SU-DHL-6 (cell line): Measurements from ENCODE around the gene TMEM120B.

Experiments used
- H2AFZ ChIP-seq: fragments of 200-600 bp; sonication (generic); 2 replicates; pipeline ENCODE4 v1.6.1; 2014; ENCODE audit warnings: low read depth, mild to moderate bottlenecking, moderate library complexity, mixed read lengths, antibody characterized with exemption, low read length; ENCODE audit not compliant: severe bottlenecking
- H3F3A ChIP-seq: fragments of 200-600 bp; shearing (Covaris generic); 2 replicates; pipeline ENCODE4 v1.6.0; 2016; ENCODE audit warnings: antibody characterized with exemption, mild to moderate bottlenecking; ENCODE audit not compliant: insufficient read depth
- H3K27ac ChIP-seq: fragments of 200-600 bp; sonication (generic); 2 replicates; pipeline ENCODE4 v1.5.1; 2016; ENCODE audit warnings: low read depth, mild to moderate bottlenecking, low read length, moderate library complexity, mixed read lengths
- H3K27me3 ChIP-seq: fragments of 200-600 bp; sonication (generic), shearing (Covaris generic); 2 replicates; pipeline ENCODE4 v1.6.0; 2014; ENCODE audit warnings: mild to moderate bottlenecking, low read length
- H3K36me3 ChIP-seq: fragments of 200-600 bp; sonication (generic); 2 replicates; pipeline ENCODE4 v1.6.1; 2014; ENCODE audit warnings: mild to moderate bottlenecking, low read length, mixed read lengths
- H3K4me2 ChIP-seq: fragments of 300-600, 200-600 bp; shearing (Covaris generic), sonication (generic); 2 replicates; pipeline ENCODE4 v1.6.0; 2014; ENCODE audit warnings: low read length, low read depth, mild to moderate bottlenecking; ENCODE audit not compliant: poor library complexity, severe bottlenecking
- H3K4me3 ChIP-seq: fragments of 200-600 bp; sonication (generic); 2 replicates; pipeline ENCODE4 v1.5.1; 2014; ENCODE audit warnings: antibody characterized with exemption, low read length, mild to moderate bottlenecking, mixed read lengths; ENCODE audit not compliant: insufficient read depth, poor library complexity, severe bottlenecking
- H3K79me2 ChIP-seq: fragments of 200-600 bp; sonication (generic); 2 replicates; pipeline ENCODE4 v1.6.1; 2014; ENCODE audit warnings: mild to moderate bottlenecking, low read length, moderate library complexity; ENCODE audit not compliant: insufficient read depth
- H3K9ac ChIP-seq: fragments of 200-600 bp; sonication (generic); 2 replicates; pipeline ENCODE4 v1.7.0; 2014; ENCODE audit warnings: mild to moderate bottlenecking, low read length
- H3K9me2 ChIP-seq: fragments of 200-600 bp; sonication (generic); replicated peaks from 2 replicates; pipeline ENCODE4 v1.6.1; 2014; ENCODE audit warnings: low read length; ENCODE audit not compliant: insufficient read depth
- H3K9me3 ChIP-seq: fragments of 200-600 bp; sonication (generic); 2 replicates; pipeline ENCODE4 v1.6.1; 2014; ENCODE audit warnings: low read length, mixed read lengths; ENCODE audit not compliant: insufficient read depth
- H4K20me1 ChIP-seq: fragments of 200-600 bp; sonication (generic); 2 replicates; pipeline ENCODE4 v1.6.1; 2014; ENCODE audit warnings: low read depth, mild to moderate bottlenecking, antibody characterized with exemption, low read length, moderate library complexity, mixed read lengths
- CTCF ChIP-seq: fragments of 200-600 bp; sonication (generic); IDR thresholded peaks from one replicate; pipeline ENCODE4 v1.5.1; 2017; ENCODE audit warnings: antibody characterized with exemption, mild to moderate bottlenecking, low read length, moderate library complexity; ENCODE audit not compliant: insufficient read depth, poor library complexity, severe bottlenecking
- EZH2phosphoT487 ChIP-seq: fragments of 200-600 bp; sonication (generic), shearing (Covaris generic); conservative IDR thresholded peaks from 2 replicates; pipeline ENCODE4 v1.6.1; 2018; ENCODE audit warnings: mild to moderate bottlenecking, antibody characterized with exemption, low read length, moderate library complexity, mixed read lengths

Gene TMEM120B

GRCh38 chr12:121811434-121812319 lies 99.1 kb downstream of the TMEM120B start:
- peaks cover 17% of the 10 kb centered on the region for H3F3A ChIP-seq

GRCh38 chr12:121812320-121812871 lies 99.8 kb downstream of the TMEM120B start:
- Histone ChIP-seq H3K27me3 (no peaks in the 10 kb centered on the region), H3K9me2 (no peaks in the 10 kb centered on the region), H3K27ac (peak overlapping the region; percentile 74), H3K4me2 (peak overlapping the region; percentile 91), H3K9ac (peak overlapping the region; percentile 73), H3K4me3 (peak overlapping the region; percentile 80), H3F3A (peaks cover 14% of the 10 kb centered on the region), H4K20me1 (no peaks in the 10 kb centered on the region), H3K36me3 (0 out of 2 replicates have a peak, but pooled peaks cover 4% of the 10 kb centered on the region), H3K9me3 (no peaks in the 10 kb centered on the region), H2AFZ (no peak overlapping the region), H3K79me2 (peaks cover 31% of the 10 kb centered on the region)
- no peak for TF ChIP-seq EZH2phosphoT487

More at GRCh38 chr12:121811434-121812319, 99.1 kb downstream of the TMEM120B start:
- no peaks in the 10 kb centered on the region for H3K9me3 ChIP-seq
- peak overlapping the region; percentile 91 for H3K4me2 ChIP-seq
- H2AFZ ChIP-seq = no peak overlapping the region
- no peaks in the 10 kb centered on the region for H3K27me3 ChIP-seq
- H4K20me1 ChIP-seq = no peaks in the 10 kb centered on the region
- no peaks in the 10 kb centered on the region for H3K9me2 ChIP-seq
- peak overlapping the region; percentile 73 for H3K9ac ChIP-seq
- 0 out of 2 replicates have a peak, but pooled peaks cover 4% of the 10 kb centered on the region for H3K36me3 ChIP-seq
- TF ChIP-seq EZH2phosphoT487 (no peak), CTCF (peak; percentile 97)
- peak overlapping the region; percentile 74 for H3K27ac ChIP-seq
- peak overlapping the region; percentile 80 for H3K4me3 ChIP-seq
- H3K79me2 ChIP-seq = peaks cover 35% of the 10 kb centered on the region

- 0 out of 2 replicates have a peak, but pooled peaks cover 4% of the 10 kb centered on the region for H3K36me3 ChIP-seq
- H3K27ac ChIP-seq = no peak overlapping the region
- peak overlapping the region; percentile 80 for H3K4me3 ChIP-seq
- peak overlapping the region; percentile 73 for H3K9ac ChIP-seq
- H3K9me3 ChIP-seq = no peaks in the 10 kb centered on the region
- TF ChIP-seq CTCF (no peak), EZH2phosphoT487 (no peak)
- no peaks in the 10 kb centered on the region for H3K9me2 ChIP-seq
- H3K27me3 ChIP-seq = no peaks in the 10 kb centered on the region
- H2AFZ ChIP-seq = no peak overlapping the region
- H3K79me2 ChIP-seq = peaks cover 31% of the 10 kb centered on the region
- H4K20me1 ChIP-seq = no peaks in the 10 kb centered on the region
- H3K4me2 ChIP-seq = peak overlapping the region; percentile 91
- H3F3A ChIP-seq = peaks cover 13% of the 10 kb centered on the region
Observed at GRCh38 chr12:121812921-121813896, 100.7 kb downstream of the TMEM120B start.
